PFSK-1 (cell line): Measurements from ENCODE around the gene PCCA.

ENCODE experiments used
- POLR2AphosphoS5 ChIP-seq: IDR thresholded peaks from 2 replicates; pipeline ENCODE4 v1.6.1; 2012; ENCODE audit warnings: low read depth, mild to moderate bottlenecking, control low read depth, low read length, moderate library complexity
- SIN3A ChIP-seq: IDR thresholded peaks from 2 replicates; pipeline ENCODE4 v1.6.1; 2012; ENCODE audit warnings: mild to moderate bottlenecking, low read length, moderate library complexity, borderline replicate concordance; ENCODE audit not compliant: insufficient read depth

DNA sequence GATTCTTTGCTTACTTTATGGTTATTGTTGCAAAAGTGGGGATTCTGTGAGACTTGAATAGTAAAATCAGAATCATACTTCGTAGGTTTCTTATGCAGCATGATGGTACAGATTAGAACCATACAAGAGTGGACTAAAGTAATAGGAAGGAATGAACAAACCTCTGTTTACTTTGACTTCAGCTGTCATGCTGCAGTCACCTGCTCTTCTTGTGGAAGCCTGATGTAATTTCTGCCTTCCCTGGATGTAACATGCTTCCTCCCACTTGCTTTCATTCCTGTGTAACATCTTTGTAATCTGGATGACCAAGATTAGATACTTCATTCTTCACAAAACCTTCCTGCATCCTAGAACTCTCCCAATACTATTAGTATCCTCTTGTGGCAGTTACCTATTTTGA lies 235.0 kb downstream of the PCCA start:
- TF ChIP-seq SIN3A = no peak
- TF ChIP-seq POLR2AphosphoS5 = no peak
